Thyroid gland (tissue), 4 donors: ENCODE results near the gene GPC6. TPM values are rescaled to one million over a fixed set of nuclear protein-coding genes. Genes with fewer than 3 reads are reported as not detected.

Experiments
- DNase-seq, 2 donors: peaks; one replicate each; pipeline ENCODE4 v3.0.0-alpha.2; 2019
- H3K27ac ChIP-seq, 3 donors: fragments of 200-600 bp; sonication (generic); 1 replicate in 2 of 3; 2 replicates in 1 of 3; pipeline ENCODE4 v1.5.1; 2016 to 2019; ENCODE audit warnings: mild to moderate bottlenecking in 1 of 3, moderate library complexity in 1 of 3
- H3K27me3 ChIP-seq: fragments of 200-600 bp; sonication (generic); one replicate; pipeline ENCODE4 v1.5.1; 2019
- H3K36me3 ChIP-seq, 2 donors: fragments of 200-600 bp; sonication (generic); one replicate each; pipeline ENCODE4 v1.5.1; 2016 to 2019
- H3K4me1 ChIP-seq, 2 donors: fragments of 200-600 bp; sonication (generic); one replicate each; pipeline ENCODE4 v1.5.1; 2017 to 2019
- H3K4me3 ChIP-seq, 3 donors: fragments of 200-600 bp; sonication (generic); replicated peaks in 1 of 3; 1 replicate in 2 of 3; 2 replicates in 1 of 3; pipeline ENCODE4 v1.5.1; 2016; ENCODE audit warnings: mild to moderate bottlenecking in 1 of 3
- H3K9me3 ChIP-seq: fragments of 200-600 bp; sonication (generic); one replicate; pipeline ENCODE4 v1.5.1; 2017
- POLR2A ChIP-seq, 2 donors: fragments of 450-650 bp; IDR thresholded peaks; one replicate each; pipeline ENCODE4 v1.6.1; 2017; ENCODE audit warnings: antibody characterized with exemption in 2 of 2, mild to moderate bottlenecking in 2 of 2, moderate library complexity in 1 of 2
- WGBS, 2 donors: methylation state at CpG; one replicate each; pipeline ENCODE4 v1.1.5; 2017; 5-methylcytosine and 5-hydroxymethylcytosine counted together
- intact Hi-C: fragments of 100-400 bp; cut with DNase I; formaldehyde crosslinking; loops from one replicate; pipeline ENCODE4 v1.15.1; 2023
- total RNA-seq, 4 donors: library from RNA; depleted of rRNA; stranded (reverse); fragments of >200 nt; gene quantifications; one replicate each; pipeline ENCODE4 v1.2.3, GENCODE V29; 2016
- TF ChIP-seq, protein P1 (sequence below), 6 experiments: fragments of 200-600 bp in 3 of 6; fragments of 450-650 bp in 3 of 6; sonication (generic) in 3 of 6; IDR thresholded peaks; one replicate each; pipeline ENCODE4 v1.5.1; 2016 to 2019; ENCODE audit warnings: antibody characterized with exemption in 6 of 6, mild to moderate bottlenecking in 2 of 6, inconsistent platforms in 1 of 6, moderate library complexity in 1 of 6

GPC6 gene
- total RNA-seq, 4 donors from 2014 or later, result 2.8 to 13.4 (median 7.5) TPM

DNA sequence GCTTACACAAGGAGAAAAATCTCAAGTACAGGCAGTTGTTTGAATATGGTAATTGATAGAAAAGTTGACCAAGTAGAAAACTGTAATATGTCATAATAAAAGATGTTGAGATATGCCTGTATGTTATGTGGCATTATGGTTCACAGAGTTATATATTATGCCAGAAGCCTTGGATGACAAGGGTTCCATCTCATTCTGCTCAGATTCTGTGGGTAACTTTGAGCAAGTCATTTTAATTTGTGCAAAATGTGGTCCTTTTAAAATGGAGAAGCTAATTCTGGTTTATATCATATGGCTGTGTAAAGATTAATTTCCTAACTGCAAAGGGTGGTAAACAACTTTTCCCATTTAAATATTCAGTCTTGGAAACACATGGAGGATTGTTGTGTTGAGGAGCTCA is 180.9 kb downstream of the GPC6 start:
- Histone ChIP-seq H3K36me3 (no peaks in the 10 kb centered on the region), H3K9me3 (no peaks in the 10 kb centered on the region), H3K27me3 (no peaks in the 10 kb centered on the region), H3K4me3 (no peak overlapping the region), H3K27ac (no peak overlapping the region), H3K4me1 (no peaks in the 10 kb centered on the region)
- intact Hi-C loops, result no loop called here
- TF ChIP-seq, protein P1, sequence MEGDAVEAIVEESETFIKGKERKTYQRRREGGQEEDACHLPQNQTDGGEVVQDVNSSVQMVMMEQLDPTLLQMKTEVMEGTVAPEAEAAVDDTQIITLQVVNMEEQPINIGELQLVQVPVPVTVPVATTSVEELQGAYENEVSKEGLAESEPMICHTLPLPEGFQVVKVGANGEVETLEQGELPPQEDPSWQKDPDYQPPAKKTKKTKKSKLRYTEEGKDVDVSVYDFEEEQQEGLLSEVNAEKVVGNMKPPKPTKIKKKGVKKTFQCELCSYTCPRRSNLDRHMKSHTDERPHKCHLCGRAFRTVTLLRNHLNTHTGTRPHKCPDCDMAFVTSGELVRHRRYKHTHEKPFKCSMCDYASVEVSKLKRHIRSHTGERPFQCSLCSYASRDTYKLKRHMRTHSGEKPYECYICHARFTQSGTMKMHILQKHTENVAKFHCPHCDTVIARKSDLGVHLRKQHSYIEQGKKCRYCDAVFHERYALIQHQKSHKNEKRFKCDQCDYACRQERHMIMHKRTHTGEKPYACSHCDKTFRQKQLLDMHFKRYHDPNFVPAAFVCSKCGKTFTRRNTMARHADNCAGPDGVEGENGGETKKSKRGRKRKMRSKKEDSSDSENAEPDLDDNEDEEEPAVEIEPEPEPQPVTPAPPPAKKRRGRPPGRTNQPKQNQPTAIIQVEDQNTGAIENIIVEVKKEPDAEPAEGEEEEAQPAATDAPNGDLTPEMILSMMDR (IDR thresholded peaks at IDR 0.05), result no peak
- no peak for TF ChIP-seq POLR2A (IDR thresholded peaks at IDR 0.05)
- no peak for DNase-seq

GRCh38 chr13:93409001-93409400 is 182.4 kb downstream of the GPC6 start:
- intact Hi-C loops, result no loop called here
- DNase-seq, result no peak
- Histone ChIP-seq H3K27me3 (no peaks in the 10 kb centered on the region), H3K4me3 (no peak overlapping the region), H3K36me3 (no peaks in the 10 kb centered on the region), H3K4me1 (no peaks in the 10 kb centered on the region), H3K9me3 (no peaks in the 10 kb centered on the region), H3K27ac (no peak overlapping the region)
- WGBS, 2 donors, result 94 to 96% methylated on average over 3 of the region's 3 CpGs
- TF ChIP-seq POLR2A (IDR thresholded peaks at IDR 0.05), result no peak
- TF ChIP-seq, protein P1 (IDR thresholded peaks at IDR 0.05), result no peak

GRCh38 chr13:93409816-93410215 is 183.2 kb downstream of the GPC6 start:
- Histone ChIP-seq H3K27me3 (no peaks in the 10 kb centered on the region), H3K36me3 (no peaks in the 10 kb centered on the region), H3K27ac (no peak overlapping the region), H3K4me3 (no peak overlapping the region), H3K4me1 (no peaks in the 10 kb centered on the region), H3K9me3 (no peaks in the 10 kb centered on the region)
- no peak for DNase-seq
- TF ChIP-seq, protein P1 (IDR thresholded peaks at IDR 0.05), result no peak
- TF ChIP-seq POLR2A (IDR thresholded peaks at IDR 0.05), result no peak
- intact Hi-C loops, result no loop called here

DNA sequence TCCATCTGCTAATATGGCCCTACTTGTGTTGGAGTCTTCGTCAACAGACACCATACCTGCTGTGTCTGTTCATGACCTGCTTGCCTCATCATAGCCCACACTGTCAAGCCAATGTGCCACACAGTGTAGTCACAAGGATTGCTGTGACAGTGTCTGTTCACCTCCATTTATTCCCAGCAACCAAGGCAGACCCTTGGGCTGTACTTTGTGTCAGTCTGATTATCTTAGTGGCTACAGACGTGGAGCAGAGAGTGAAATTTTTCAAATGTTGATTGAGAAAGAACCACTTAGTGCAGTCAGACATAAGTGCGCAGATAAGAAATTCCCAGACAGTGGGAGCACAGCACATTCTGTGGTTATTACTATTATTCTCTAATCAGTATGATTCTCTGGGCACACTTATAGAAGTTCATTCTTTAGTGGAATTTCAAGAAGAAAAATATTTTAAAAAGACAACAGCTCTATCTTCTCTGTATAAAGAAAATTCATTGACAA is 184.6 kb downstream of the GPC6 start:
- H3K27me3 ChIP-seq, result no peaks in the 10 kb centered on the region
- no peak for TF ChIP-seq POLR2A (IDR thresholded peaks at IDR 0.05)
- TF ChIP-seq, protein P1 (IDR thresholded peaks at IDR 0.05), result no peak
- 89 to 95% methylated on average over 3 of the region's 3 CpGs for WGBS, 2 donors
- no peak overlapping the region for H3K4me3 ChIP-seq
- no peak for DNase-seq
- H3K27ac ChIP-seq, result no peak overlapping the region
- intact Hi-C loops, result no loop called here
- no peaks in the 10 kb centered on the region for H3K4me1 ChIP-seq
- H3K9me3 ChIP-seq, result no peaks in the 10 kb centered on the region
- H3K36me3 ChIP-seq, result no peaks in the 10 kb centered on the region

DNA sequence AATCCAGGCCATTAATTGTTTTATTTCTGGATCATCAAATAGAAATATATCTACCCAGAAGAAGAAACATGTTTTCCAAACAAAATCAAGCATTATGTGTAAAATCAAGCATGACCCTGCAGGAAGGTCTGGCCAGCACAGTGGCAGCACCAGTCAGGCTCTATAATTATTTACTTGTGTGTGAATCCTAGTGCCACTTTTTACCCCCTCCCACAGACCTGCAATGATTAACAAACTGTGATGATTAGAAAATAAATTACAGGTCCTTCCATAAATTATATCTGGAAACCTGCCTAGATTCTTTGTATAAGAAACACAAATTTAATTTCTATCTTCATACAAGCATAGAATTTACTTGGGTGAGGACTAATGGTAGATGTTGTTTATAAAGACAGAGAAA is 186.1 kb downstream of the GPC6 start:
- Histone ChIP-seq H3K27me3 (no peaks in the 10 kb centered on the region), H3K36me3 (no peaks in the 10 kb centered on the region), H3K4me1 (no peaks in the 10 kb centered on the region), H3K4me3 (no peak overlapping the region), H3K9me3 (no peaks in the 10 kb centered on the region), H3K27ac (no peak overlapping the region)
- no peak for TF ChIP-seq POLR2A (IDR thresholded peaks at IDR 0.05)
- TF ChIP-seq, protein P1 (IDR thresholded peaks at IDR 0.05), result no peak
- intact Hi-C loops, result no loop called here
- DNase-seq, result no peak
